ENCODE data around the gene CFAP74.

- TF ChIP-seq CTCF (IDR thresholded peaks at IDR 0.05), result no peak
- no peak for TF ChIP-seq POLR2A (IDR thresholded peaks at IDR 0.05)
- no peak for TF ChIP-seq POLR2AphosphoS5 (IDR thresholded peaks at IDR 0.05)
Observed at GRCh38 chr1:2033165-2033564, 29.6 kb upstream of the CFAP74 start.
